Erythroblast (primary cell): ENCODE measurements around the gene RTL10.

ENCODE experiments used
- GATA1 ChIP-seq: IDR thresholded peaks from 2 replicates; pipeline ENCODE4 v1.6.1; 2011; ENCODE audit warnings: low read depth, mild to moderate bottlenecking, control low read depth, low read length, moderate library complexity
- POLR2A ChIP-seq: IDR thresholded peaks from 2 replicates; pipeline ENCODE4 v1.6.1; 2011; ENCODE audit warnings: mild to moderate bottlenecking, low read length

DNA sequence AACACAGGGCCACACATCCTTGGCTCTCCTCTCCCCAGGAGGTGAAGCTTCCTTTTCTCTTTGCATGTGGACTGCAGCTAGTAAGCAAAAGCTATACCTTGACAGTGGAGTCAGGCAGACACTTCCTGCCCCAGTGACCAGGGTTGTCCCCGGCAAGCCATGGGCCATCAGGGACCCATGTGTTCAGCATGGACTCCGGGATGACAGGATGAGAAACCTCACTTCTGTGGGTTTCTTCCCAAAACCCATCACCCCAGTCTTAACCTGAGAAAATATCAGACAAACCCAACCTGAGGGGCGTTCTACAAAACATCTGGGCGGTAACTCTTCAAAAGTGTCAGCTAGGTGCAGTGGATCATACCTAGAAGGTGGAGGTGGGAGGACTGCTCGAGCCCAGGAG, 40.2 kb downstream of the RTL10 start:
- TF ChIP-seq POLR2A = no peak
- no peak for TF ChIP-seq GATA1
